Measurements from ENCODE around the gene TOP1.
A peak's percentile ranks its signal among the peaks of the same experiment; 100 is the strongest.

The TOP1 gene

GRCh38 chr20:41138475-41139226 lies 110.0 kb downstream of the TOP1 start:
- Histone ChIP-seq H3K9me3 (replicated peaks; ENCODE audit: insufficient read depth, low read length) (no peaks in the 10 kb centered on the region), H3F3A (ENCODE audit: insufficient read depth, low read length) (0 out of 2 replicates have a peak, but pooled peaks cover 8% of the 10 kb centered on the region), H3K4me2 (ENCODE audit: low read depth, low read length) (peak overlapping the region; percentile 94), H3K27me3 (replicated peaks; ENCODE audit: insufficient read depth, low read length) (no peaks in the 10 kb centered on the region), H3K79me2 (ENCODE audit: low read length) (peaks cover 62% of the 10 kb centered on the region), H4K20me1 (ENCODE audit: insufficient read depth, low read length) (no peaks in the 10 kb centered on the region), H3K9ac (ENCODE audit: low read length) (peak overlapping the region; percentile 69; the same call in 1 of the 2 replicates), H3K4me3 (ENCODE audit: low read length) (peak overlapping the region; percentile 88), H2AFZ (ENCODE audit: low read length) (no peak overlapping the region), H3K9me2 (replicated peaks; ENCODE audit: insufficient read depth, low read length) (no peaks in the 10 kb centered on the region), H3K36me3 (replicated peaks; ENCODE audit: insufficient read depth, low read length) (no peaks in the 10 kb centered on the region), H3K27ac (ENCODE audit: low read length) (no peak overlapping the region), H3K4me1 (ENCODE audit: low read length) (peaks cover 14% of the 10 kb centered on the region; the same call in 1 of the 2 replicates)
- DNase-seq, result no peak
- no peak for TF ChIP-seq EZH2 (optimal IDR thresholded peaks at IDR 0.05; ENCODE audit: low read depth, low read length)

GRCh38 chr20:41139227-41140093 lies 110.8 kb downstream of the TOP1 start:
- Histone ChIP-seq H2AFZ (ENCODE audit: low read length) (no peak overlapping the region), H3K9me2 (replicated peaks; ENCODE audit: insufficient read depth, low read length) (no peaks in the 10 kb centered on the region), H3K9me3 (replicated peaks; ENCODE audit: insufficient read depth, low read length) (no peaks in the 10 kb centered on the region), H4K20me1 (ENCODE audit: insufficient read depth, low read length) (no peaks in the 10 kb centered on the region), H3K9ac (ENCODE audit: low read length) (no peak overlapping the region), H3K4me3 (ENCODE audit: low read length) (no peak overlapping the region; the same call in 1 of the 2 replicates), H3K27ac (ENCODE audit: low read length) (no peak overlapping the region), H3K79me2 (ENCODE audit: low read length) (peaks cover 70% of the 10 kb centered on the region), H3K36me3 (replicated peaks; ENCODE audit: insufficient read depth, low read length) (no peaks in the 10 kb centered on the region), H3K27me3 (replicated peaks; ENCODE audit: insufficient read depth, low read length) (no peaks in the 10 kb centered on the region), H3K4me2 (ENCODE audit: low read depth, low read length) (peak overlapping the region; percentile 94; the same call in 1 of the 2 replicates), H3F3A (ENCODE audit: insufficient read depth, low read length) (0 out of 2 replicates have a peak, but pooled peaks cover 8% of the 10 kb centered on the region), H3K4me1 (ENCODE audit: low read length) (peaks cover 14% of the 10 kb centered on the region; the same call in 1 of the 2 replicates)
- no peak for TF ChIP-seq EZH2 (optimal IDR thresholded peaks at IDR 0.05; ENCODE audit: low read depth, low read length)
- no peak for TF ChIP-seq EZH2phosphoT487 (IDR thresholded peaks at IDR 0.05; ENCODE audit: low read length)
- TF ChIP-seq, protein P1, sequence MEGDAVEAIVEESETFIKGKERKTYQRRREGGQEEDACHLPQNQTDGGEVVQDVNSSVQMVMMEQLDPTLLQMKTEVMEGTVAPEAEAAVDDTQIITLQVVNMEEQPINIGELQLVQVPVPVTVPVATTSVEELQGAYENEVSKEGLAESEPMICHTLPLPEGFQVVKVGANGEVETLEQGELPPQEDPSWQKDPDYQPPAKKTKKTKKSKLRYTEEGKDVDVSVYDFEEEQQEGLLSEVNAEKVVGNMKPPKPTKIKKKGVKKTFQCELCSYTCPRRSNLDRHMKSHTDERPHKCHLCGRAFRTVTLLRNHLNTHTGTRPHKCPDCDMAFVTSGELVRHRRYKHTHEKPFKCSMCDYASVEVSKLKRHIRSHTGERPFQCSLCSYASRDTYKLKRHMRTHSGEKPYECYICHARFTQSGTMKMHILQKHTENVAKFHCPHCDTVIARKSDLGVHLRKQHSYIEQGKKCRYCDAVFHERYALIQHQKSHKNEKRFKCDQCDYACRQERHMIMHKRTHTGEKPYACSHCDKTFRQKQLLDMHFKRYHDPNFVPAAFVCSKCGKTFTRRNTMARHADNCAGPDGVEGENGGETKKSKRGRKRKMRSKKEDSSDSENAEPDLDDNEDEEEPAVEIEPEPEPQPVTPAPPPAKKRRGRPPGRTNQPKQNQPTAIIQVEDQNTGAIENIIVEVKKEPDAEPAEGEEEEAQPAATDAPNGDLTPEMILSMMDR (IDR thresholded peaks at IDR 0.05; ENCODE audit: low read length), result no peak
- DNase-seq, result no peak

DNA sequence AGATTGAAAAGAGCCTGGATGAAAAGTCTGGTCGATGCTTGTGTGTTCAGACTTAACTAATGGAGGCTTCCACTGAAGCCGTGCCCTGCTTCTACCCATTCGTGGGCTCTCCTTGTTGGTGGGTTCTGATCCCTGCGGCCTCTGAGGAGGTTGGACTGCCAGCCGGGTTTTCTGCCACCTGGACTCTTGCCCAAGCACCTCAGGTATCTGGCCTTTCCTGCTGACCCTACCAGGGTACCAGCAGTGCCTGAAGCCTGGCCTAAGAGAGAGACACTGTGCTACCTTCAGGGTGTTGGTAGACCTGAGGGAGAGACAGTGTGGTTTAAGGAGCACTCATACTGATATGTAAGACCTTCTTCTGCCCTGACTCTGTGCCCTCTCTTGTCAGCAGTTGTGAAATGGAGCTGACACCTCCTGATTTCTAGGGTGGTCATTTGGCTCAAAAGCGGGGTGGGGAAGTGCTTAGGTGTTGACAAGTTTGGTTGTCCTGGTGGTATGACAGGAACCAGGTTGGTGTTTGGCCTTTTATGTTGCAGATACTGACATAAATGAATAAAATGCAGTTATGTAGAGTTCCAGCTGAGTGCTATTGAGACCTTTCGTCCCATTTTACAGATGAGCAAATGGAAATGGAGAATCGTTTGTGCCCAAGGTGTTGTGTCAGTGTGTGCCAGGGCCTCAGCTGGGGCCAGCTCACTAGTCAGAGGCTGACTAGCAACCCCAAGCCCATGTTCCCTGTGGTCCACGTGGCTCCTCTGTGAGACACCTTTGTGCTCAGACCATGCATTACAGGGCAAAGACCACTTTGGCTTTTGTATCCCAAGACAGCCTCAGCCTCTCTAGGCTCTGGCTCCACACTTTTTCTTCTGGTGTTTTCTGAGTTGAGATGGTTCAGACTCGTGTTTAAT lies 111.9 kb downstream of the TOP1 start:
- no peak for DNase-seq
- Histone ChIP-seq H3K4me2 (ENCODE audit: low read depth, low read length) (no peak overlapping the region), H3K27me3 (replicated peaks; ENCODE audit: insufficient read depth, low read length) (no peaks in the 10 kb centered on the region), H3K4me1 (ENCODE audit: low read length) (peaks cover 14% of the 10 kb centered on the region; the same call in 1 of the 2 replicates), H3K9me3 (replicated peaks; ENCODE audit: insufficient read depth, low read length) (no peaks in the 10 kb centered on the region), H3F3A (ENCODE audit: insufficient read depth, low read length) (0 out of 2 replicates have a peak, but pooled peaks cover 8% of the 10 kb centered on the region), H3K9ac (ENCODE audit: low read length) (no peak overlapping the region), H3K36me3 (replicated peaks; ENCODE audit: insufficient read depth, low read length) (no peaks in the 10 kb centered on the region), H3K27ac (ENCODE audit: low read length) (no peak overlapping the region), H2AFZ (ENCODE audit: low read length) (no peak overlapping the region), H4K20me1 (ENCODE audit: insufficient read depth, low read length) (no peaks in the 10 kb centered on the region), H3K9me2 (replicated peaks; ENCODE audit: insufficient read depth, low read length) (no peaks in the 10 kb centered on the region), H3K4me3 (ENCODE audit: low read length) (no peak overlapping the region), H3K79me2 (ENCODE audit: low read length) (peaks cover 80% of the 10 kb centered on the region)
- TF ChIP-seq EZH2 (optimal IDR thresholded peaks at IDR 0.05; ENCODE audit: low read depth, low read length), result no peak
- TF ChIP-seq, protein P1 (IDR thresholded peaks at IDR 0.05; ENCODE audit: low read length), result no peak
- TF ChIP-seq EZH2phosphoT487 (IDR thresholded peaks at IDR 0.05; ENCODE audit: low read length), result no peak
